ENCODE data around the gene MAPKAP1. TPM values are rescaled to one million over a fixed set of nuclear protein-coding genes. Genes with fewer than 3 reads are reported as not detected.

The MAPKAP1 gene
- total RNA-seq, 4 donors from 2014 or later: 54.1 to 195 (median 61.9) TPM

- H3K27ac ChIP-seq: no peak overlapping the region
- no peak overlapping the region for H3K4me3 ChIP-seq
- H3K4me1 ChIP-seq: peaks cover 0 to 2% of the 10 kb centered on the region in 2 donors
- H3K9me3 ChIP-seq: no peaks in the 10 kb centered on the region
- intact Hi-C loops (cut with DNase I; ENCODE audit: low total_unique reads): no loop called here
- H3K36me3 ChIP-seq: no peaks in the 10 kb centered on the region
- DNase-seq: no peak
- no peaks in the 10 kb centered on the region for H3K27me3 ChIP-seq
- TF ChIP-seq POLR2A (IDR thresholded peaks at IDR 0.05): no peak
- TF ChIP-seq CTCF (IDR thresholded peaks at IDR 0.05): no peak
Observed at GRCh38 chr9:125556046-125556721, 150.8 kb downstream of the MAPKAP1 start.

GRCh38 chr9:125554726-125555125 lies 152.3 kb downstream of the MAPKAP1 start:
- Histone ChIP-seq H3K36me3 (no peaks in the 10 kb centered on the region), H3K9me3 (no peaks in the 10 kb centered on the region), H3K4me3 (no peak overlapping the region), H3K27me3 (no peaks in the 10 kb centered on the region), H3K4me1 (peaks cover 2 to 12% of the 10 kb centered on the region in 2 donors), H3K27ac (no peak overlapping the region)
- DNase-seq: no peak
- intact Hi-C loops (cut with DNase I; ENCODE audit: low total_unique reads): no loop called here
- TF ChIP-seq CTCF (IDR thresholded peaks at IDR 0.05) (no peak), POLR2A (IDR thresholded peaks at IDR 0.05) (no peak)

GRCh38 chr9:125551781-125552180 lies 155.2 kb downstream of the MAPKAP1 start:
- Histone ChIP-seq H3K27ac (no peak overlapping the region), H3K4me1 (peaks cover 4 to 11% of the 10 kb centered on the region in 2 donors), H3K9me3 (no peaks in the 10 kb centered on the region), H3K27me3 (no peaks in the 10 kb centered on the region), H3K4me3 (no peak overlapping the region), H3K36me3 (no peaks in the 10 kb centered on the region)
- no peak for DNase-seq
- no peak for TF ChIP-seq POLR2A (IDR thresholded peaks at IDR 0.05)
- TF ChIP-seq CTCF (IDR thresholded peaks at IDR 0.05): no peak
- intact Hi-C loops (cut with DNase I; ENCODE audit: low total_unique reads): no loop called here

GRCh38 chr9:125549891-125550885 lies 156.8 kb downstream of the MAPKAP1 start:
- peak overlapping the region; percentile 52 to 64 for H3K27ac ChIP-seq
- no peaks in the 10 kb centered on the region for H3K36me3 ChIP-seq
- H3K9me3 ChIP-seq: no peaks in the 10 kb centered on the region
- no peak for DNase-seq
- TF ChIP-seq POLR2A (IDR thresholded peaks at IDR 0.05): no peak
- TF ChIP-seq CTCF (IDR thresholded peaks at IDR 0.05): no peak
- H3K27me3 ChIP-seq: no peaks in the 10 kb centered on the region
- peaks cover 4 to 11% of the 10 kb centered on the region in 2 donors for H3K4me1 ChIP-seq
- intact Hi-C loops (cut with DNase I; ENCODE audit: low total_unique reads): no loop called here
- no peak overlapping the region for H3K4me3 ChIP-seq

- no peaks in the 10 kb centered on the region for H3K36me3 ChIP-seq
- DNase-seq: peak; percentile 53 to 54
- H3K27ac ChIP-seq: peak overlapping the region; percentile 52 to 64
- TF ChIP-seq POLR2A (IDR thresholded peaks at IDR 0.05) (no peak), CTCF (IDR thresholded peaks at IDR 0.05) (no peak)
- no peak overlapping the region for H3K4me3 ChIP-seq
- H3K4me1 ChIP-seq: peaks cover 4 to 11% of the 10 kb centered on the region in 2 donors
- H3K9me3 ChIP-seq: no peaks in the 10 kb centered on the region
- H3K27me3 ChIP-seq: no peaks in the 10 kb centered on the region
- intact Hi-C loops (cut with DNase I; ENCODE audit: low total_unique reads): no loop called here
Observed at GRCh38 chr9:125549465-125549871, 157.5 kb downstream of the MAPKAP1 start.
